H1 (cell line): ENCODE data around the gene KIAA0930. TPM values are rescaled to one million over a fixed set of nuclear protein-coding genes. Genes with fewer than 3 reads are reported as not detected.

ENCODE experiments used
- CTCF ChIA-PET: fragments of 300-600 bp; sonication (Branson Sonifier 250); formaldehyde crosslinking; loops from one replicate; lab custom pipeline; 2021; ENCODE audit not compliant: partially characterized antibody; lab: Charles Lee
- POLR2A ChIA-PET: fragments of 300-600 bp; sonication (Branson Sonifier 250); formaldehyde crosslinking; loops from one replicate; lab custom pipeline; 2021; ENCODE audit warnings: inconsistent platforms; ENCODE audit not compliant: partially characterized antibody; lab: Charles Lee
- DNase-seq, 2 experiments: peaks; one replicate each; pipeline versions ENCODE4 v3.0.0 to v3.0.0-alpha.2; 2010 to 2022; ENCODE audit warnings: low spot score in 2 of 2, low read depth in 1 of 2, mixed read lengths in 1 of 2
- FAIRE-seq: peaks from 2 replicates; lab custom pipeline; 2011; peaks lifted over from hg19 to GRCh38; lab: Jason Lieb, UNC
- H2AFZ ChIP-seq: 2 replicates; pipeline ENCODE4 v1.8.1; 2012; ENCODE audit warnings: low read length, inconsistent platforms
- H2AK5ac ChIP-seq: 2 replicates; pipeline ENCODE4 v1.6.1; 2013; ENCODE audit warnings: low read depth, low read length
- H2BK120ac ChIP-seq: replicated peaks from 2 replicates; pipeline ENCODE3; 2013; ENCODE audit warnings: low read depth, low read length, inconsistent platforms
- H2BK12ac ChIP-seq: 2 replicates; pipeline ENCODE4 v1.6.1; 2013; ENCODE audit warnings: low read depth, low read length
- H2BK15ac ChIP-seq: 2 replicates; pipeline ENCODE4 v1.6.1; 2013; ENCODE audit warnings: low read length
- H2BK20ac ChIP-seq: 2 replicates; pipeline ENCODE4 v1.6.1; 2013; ENCODE audit warnings: low read length
- H2BK5ac ChIP-seq: 2 replicates; pipeline ENCODE4 v1.6.1; 2013; ENCODE audit warnings: low read depth, low read length
- H3K14ac ChIP-seq: 2 replicates; pipeline ENCODE4 v1.6.1; 2013; ENCODE audit warnings: inconsistent platforms; ENCODE audit not compliant: insufficient read length
- H3K18ac ChIP-seq: 2 replicates; pipeline ENCODE4 v1.6.1; 2013; ENCODE audit warnings: low read length; ENCODE audit errors: extremely low read depth
- H3K23ac ChIP-seq: 2 replicates; pipeline ENCODE4 v1.6.1; 2013; ENCODE audit warnings: inconsistent platforms; ENCODE audit not compliant: insufficient read length
- H3K23me2 ChIP-seq: 2 replicates; pipeline ENCODE4 v1.6.1; 2013; ENCODE audit warnings: low read depth, low read length
- H3K27ac ChIP-seq: 2 replicates; pipeline ENCODE4 v1.6.1; 2011; ENCODE audit warnings: low read depth, low read length, inconsistent platforms
- H3K27me3 ChIP-seq, 4 experiments: replicated peaks in 1 of 4; 1 replicate in 1 of 4; 2 replicates in 3 of 4; pipeline versions ENCODE4 v1.6.1 to v1.8.1; 2011 to 2013; ENCODE audit warnings: low read length in 3 of 4, mild to moderate bottlenecking in 3 of 4, inconsistent platforms in 2 of 4, mixed read lengths in 2 of 4, moderate library complexity in 1 of 4; ENCODE audit not compliant: control insufficient read depth in 3 of 4, insufficient read depth in 3 of 4; ENCODE audit errors: extremely low read depth in 1 of 4
- H3K36me3 ChIP-seq, 4 experiments: 2 replicates each; pipeline versions ENCODE4 v1.6.1 to v1.8.1; 2011 to 2013; ENCODE audit warnings: mild to moderate bottlenecking in 4 of 4, low read length in 3 of 4, moderate library complexity in 2 of 4, control low read depth in 1 of 4, inconsistent platforms in 1 of 4; ENCODE audit not compliant: insufficient read depth in 4 of 4, control insufficient read depth in 2 of 4
- H3K4ac ChIP-seq: replicated peaks from 2 replicates; pipeline ENCODE3; 2013; ENCODE audit warnings: low read length, low read depth, mixed read lengths, inconsistent platforms; ENCODE audit not compliant: insufficient read length
- H3K4me1 ChIP-seq, 4 experiments: replicated peaks in 1 of 4; 1 replicate in 1 of 4; 2 replicates in 3 of 4; pipeline versions ENCODE4 v1.6.1 to v1.8.1; 2011 to 2013; ENCODE audit warnings: low read length in 3 of 4, inconsistent platforms in 2 of 4, mixed read lengths in 1 of 4; ENCODE audit not compliant: insufficient read depth in 4 of 4, control insufficient read depth in 3 of 4
- H3K4me2 ChIP-seq, 2 experiments: 2 replicates each; pipeline versions ENCODE4 v1.6.1 to v1.8.1; 2011 to 2013; ENCODE audit warnings: low read depth in 2 of 2, low read length in 2 of 2, control low read depth in 1 of 2, inconsistent platforms in 1 of 2, mild to moderate bottlenecking in 1 of 2; ENCODE audit not compliant: insufficient read depth in 1 of 2
- H3K4me3 ChIP-seq, 4 experiments: fragments of 200-600, 300-600 bp in 1 of 4; sonication (generic), shearing (Covaris generic), sonication (Bioruptor Twin) in 1 of 4; 2 replicates each; pipeline versions ENCODE4 v1.5.1 to v1.8.1; 2011 to 2016; ENCODE audit warnings: low read length in 4 of 4, low read depth in 3 of 4, control low read depth in 2 of 4, inconsistent platforms in 2 of 4, mild to moderate bottlenecking in 2 of 4, mixed read lengths in 1 of 4, moderate library complexity in 1 of 4; ENCODE audit not compliant: insufficient read depth in 2 of 4; ENCODE audit errors: extremely low read depth in 1 of 4
- H3K56ac ChIP-seq: replicated peaks from 2 replicates; pipeline ENCODE3; 2013; ENCODE audit warnings: low read depth, mild to moderate bottlenecking, mixed read lengths, low read length, inconsistent platforms; ENCODE audit not compliant: insufficient read length
- H3K79me1 ChIP-seq: 2 replicates; pipeline ENCODE4 v1.6.1; 2013; ENCODE audit warnings: low read depth, low read length, control low read depth
- H3K79me2 ChIP-seq, 2 experiments: 2 replicates each; pipeline versions ENCODE4 v1.6.1 to v1.8.1; 2012 to 2013; ENCODE audit warnings: low read length in 2 of 2, mild to moderate bottlenecking in 2 of 2, inconsistent platforms in 1 of 2; ENCODE audit not compliant: insufficient read depth in 2 of 2, control insufficient read depth in 1 of 2
- H3K9ac ChIP-seq, 4 experiments: replicated peaks in 1 of 4; 1 replicate in 1 of 4; 2 replicates in 3 of 4; pipeline versions ENCODE4 v1.6.1 to v1.8.1; 2011 to 2013; ENCODE audit warnings: low read depth in 3 of 4, low read length in 3 of 4, control low read depth in 2 of 4, mild to moderate bottlenecking in 2 of 4, moderate library complexity in 2 of 4, inconsistent platforms in 1 of 4; ENCODE audit errors: extremely low read depth in 1 of 4
- H3K9me3 ChIP-seq, 2 experiments: 2 replicates each; pipeline versions ENCODE4 v1.6.1 to v1.8.1; 2012 to 2013; ENCODE audit warnings: mild to moderate bottlenecking in 2 of 2, moderate library complexity in 2 of 2, control low read depth in 1 of 2, inconsistent platforms in 1 of 2, low read depth in 1 of 2, low read length in 1 of 2, mixed read lengths in 1 of 2; ENCODE audit not compliant: insufficient read depth in 2 of 2
- H4K20me1 ChIP-seq, 2 experiments: replicated peaks in 1 of 2; 2 replicates each; pipeline versions ENCODE3 to v1.8.1; 2011 to 2013; ENCODE audit warnings: inconsistent platforms in 2 of 2, low read length in 2 of 2, mild to moderate bottlenecking in 1 of 2; ENCODE audit not compliant: insufficient read depth in 2 of 2, control insufficient read depth in 1 of 2
- H4K5ac ChIP-seq: 2 replicates; pipeline ENCODE4 v1.6.1; 2013; ENCODE audit warnings: low read length, low read depth, mixed read lengths, inconsistent platforms; ENCODE audit not compliant: insufficient read length
- H4K8ac ChIP-seq: 2 replicates; pipeline ENCODE4 v1.8.0; 2013; ENCODE audit warnings: mild to moderate bottlenecking, moderate library complexity, low read length, inconsistent platforms; ENCODE audit not compliant: insufficient read depth; ENCODE audit errors: extremely low read depth
- H4K91ac ChIP-seq: replicated peaks from 2 replicates; pipeline ENCODE3; 2013; ENCODE audit warnings: low read length, mixed read lengths, inconsistent platforms; ENCODE audit not compliant: insufficient read length
- CEBPB ChIP-seq: IDR thresholded peaks from 2 replicates; pipeline ENCODE4 v1.6.1; 2012; ENCODE audit warnings: low read depth, low read length
- NANOG ChIP-seq: IDR thresholded peaks from 2 replicates; pipeline ENCODE4 v1.6.1; 2011; ENCODE audit warnings: low read length, low read depth, mild to moderate bottlenecking, inconsistent platforms; ENCODE audit not compliant: insufficient read depth, poor library complexity, severe bottlenecking
- POU5F1 ChIP-seq: IDR thresholded peaks from 2 replicates; pipeline ENCODE4 v1.6.1; 2011; ENCODE audit warnings: low read depth, mild to moderate bottlenecking, low read length, moderate library complexity
- SRF ChIP-seq: IDR thresholded peaks from 2 replicates; pipeline ENCODE4 v1.6.1; 2011; ENCODE audit warnings: mild to moderate bottlenecking, low read depth, low read length, moderate library complexity
- SUZ12 ChIP-seq: fragments of 200-600 bp; sonication (generic); IDR thresholded peaks from 2 replicates; pipeline ENCODE4 v1.6.1; 2012; ENCODE audit warnings: mild to moderate bottlenecking, inconsistent platforms, low read length, moderate library complexity, mixed read lengths
- TEAD4 ChIP-seq: IDR thresholded peaks from 2 replicates; pipeline ENCODE4 v1.6.1; 2012; ENCODE audit warnings: low read depth, low read length, inconsistent platforms, mixed read lengths
- ZNF274 ChIP-seq: IDR thresholded peaks from 2 replicates; pipeline ENCODE4 v1.7.0; 2012; ENCODE audit warnings: low read length, borderline replicate concordance; ENCODE audit errors: extremely low read depth
- whole genome bisulfite sequencing, 2 experiments: shearing (Covaris generic) in 1 of 2; methylation state at CpG; one replicate each; pipeline versions ENCODE4 v1.1.6 to v1.1.7; 2013 to 2015; ENCODE audit warnings: low lambda C conversion rate in 2 of 2, mixed read lengths in 2 of 2, inconsistent platforms in 1 of 2, low coverage in 1 of 2, missing lambda C conversion rate in 1 of 2; ENCODE audit not compliant: insufficient replicate concordance in 2 of 2, insufficient coverage in 1 of 2, insufficient read length in 1 of 2; ENCODE audit errors: extremely low coverage in 1 of 2, missing lambda C conversion rate in 1 of 2; 5-methylcytosine and 5-hydroxymethylcytosine counted together
- polyA plus RNA-seq, 7 experiments: library from polyadenylated mRNA; depleted of rRNA in 3 of 7; stranded (reverse) in 5 of 7; unstranded in 2 of 7; fragments of >200 nt in 5 of 7; fragments of 200-250 nt in 2 of 7; gene quantifications; 1 replicate in 5 of 7; 2 replicates in 1 of 7; 4 replicates in 1 of 7; pipeline versions ENCODE4 v1.2.1 to v1.2.3, GENCODE V29; 2011 to 2013; ENCODE audit warnings: missing spikeins in 2 of 7, mixed read lengths in 2 of 7
- total RNA-seq: library from RNA; stranded (reverse); fragmentation: NEBNext Ultra II Directional; extraction: Animal tissue kit (Norgen Biotek cat#: 25700); gene quantifications from 2 replicates; pipeline ENCODE4 v1.2.1, GENCODE V29; 2021

KIAA0930 gene
- total and polyA plus RNA-seq, 2 of the 8 experiments (the other 6 are each of a cell fraction or from before 2014, with no cell fraction given) = 61.9 to 66.1 TPM

DNA sequence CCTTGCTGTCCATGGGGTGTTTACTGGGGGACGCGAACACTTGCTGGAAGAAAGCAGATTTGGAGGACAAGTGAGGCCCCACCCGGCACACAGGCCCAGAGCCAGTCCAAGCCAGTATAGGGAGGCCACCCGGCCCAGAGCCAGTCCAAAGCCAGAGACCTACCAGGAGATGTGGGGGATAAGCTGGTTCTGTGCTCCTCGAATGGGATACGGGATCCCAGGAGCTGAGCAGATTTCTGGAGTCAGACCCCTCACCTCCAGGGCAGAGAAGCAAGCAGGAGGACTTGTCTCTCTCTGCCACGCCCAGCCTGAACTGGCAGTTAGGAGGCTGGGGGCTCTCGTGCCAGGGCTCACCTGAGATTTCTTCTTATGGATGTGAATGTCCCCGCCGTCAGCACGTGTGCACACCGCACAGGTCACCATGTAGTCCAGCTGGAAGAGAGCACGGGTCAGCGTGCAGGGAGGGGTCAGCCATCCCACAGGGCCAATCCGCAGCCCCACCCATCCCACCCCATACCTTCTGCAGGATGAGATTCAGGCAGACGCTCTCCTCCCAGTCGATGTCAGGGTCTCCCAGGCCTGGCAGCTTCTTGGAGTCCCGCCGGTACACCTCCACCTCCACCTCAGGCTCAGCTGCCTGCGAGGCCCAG lies 35.3 kb downstream of the KIAA0930 start:
- ChIA-PET CTCF (interaction anchor here (0.6 to 1.6 kb wide), 4 partner anchors 10 to 428 kb away, joined by 3 to 6 read pairs (median 3); no protein-coding TSS in a partner anchor), POLR2A (interaction anchor here (0.9 to 1.1 kb wide), 2 partner anchors 9 to 13 kb away, joined by 3 to 4 read pairs; no protein-coding TSS in a partner anchor)
- H4K20me1 ChIP-seq = peaks cover 7 to 13% of the 10 kb centered on the region in 2 experiments
- H4K5ac ChIP-seq = no peak overlapping the region
- H3K27ac ChIP-seq = no peak overlapping the region
- H3K9ac ChIP-seq = no peak overlapping the region
- H3K4me2 ChIP-seq = no peak overlapping the region
- H3K79me1 ChIP-seq = peaks cover 3% of the 10 kb centered on the region
- no peak overlapping the region for H3K18ac ChIP-seq
- WGBS, 2 experiments = 88% methylated on average over 19 of the region's 20 CpGs; no CpG with 5 or more reads in 1 of the 2 experiments
- H3K9me3 ChIP-seq = no peaks in the 10 kb centered on the region
- no peaks in the 10 kb centered on the region for H3K23me2 ChIP-seq
- H3K14ac ChIP-seq = no peak overlapping the region
- no peak overlapping the region for H2BK15ac ChIP-seq
- peaks cover 0 to 3% (median 0%) of the 10 kb centered on the region in 4 experiments; a peak in 2 of 8 replicates for H3K36me3 ChIP-seq
- no peak overlapping the region; the same call in 1 of the 2 replicates for H2BK5ac ChIP-seq
- no peak overlapping the region for H2BK12ac ChIP-seq
- no peaks in the 10 kb centered on the region for H3K27me3 ChIP-seq
- H2BK20ac ChIP-seq = no peak overlapping the region
- peaks cover 0 to 11% (median under 1%) of the 10 kb centered on the region in 4 experiments; a peak in 2 of 7 replicates for H3K4me1 ChIP-seq
- H4K91ac ChIP-seq = no peak overlapping the region
- FAIRE-seq (no peak), DNase-seq (no peak)
- no peak overlapping the region for H2AFZ ChIP-seq
- H3K23ac ChIP-seq = no peak overlapping the region
- no peak overlapping the region for H2BK120ac ChIP-seq
- no peak for TF ChIP-seq SUZ12
- no peak for TF ChIP-seq SRF
- no peak for TF ChIP-seq CEBPB
- no peak for TF ChIP-seq NANOG
- no peak for TF ChIP-seq POU5F1
- TF ChIP-seq TEAD4 = no peak
- TF ChIP-seq ZNF274 = no peak
- H2AK5ac ChIP-seq = no peak overlapping the region
- 0 out of 4 replicates have a peak, but pooled peaks cover 0 to 3% of the 10 kb centered on the region in 2 experiments for H3K79me2 ChIP-seq
- no peak overlapping the region for H3K4ac ChIP-seq
- no peak overlapping the region for H3K56ac ChIP-seq
- no peak overlapping the region for H4K8ac ChIP-seq
- no peak overlapping the region for H3K4me3 ChIP-seq
